ENCODE results near the gene ZNF831.

ZNF831 gene

GRCh38 chr20:59153832-59154231 is 9.8 kb upstream of the ZNF831 start:
- in situ Hi-C loops (cut with MboI; ENCODE audit: low sequenced_read_pairs, unreplicated experiment): no loop called here
- no peak for TF ChIP-seq CTCF (IDR thresholded peaks at IDR 0.05; ENCODE audit: borderline replicate concordance, control extremely low read depth, extremely low read depth, insufficient read depth, missing control alignments)
- DNase-seq (ENCODE audit: low spot score): no peak

GRCh38 chr20:59154317-59155013 is 9.2 kb upstream of the ZNF831 start:
- in situ Hi-C loops (cut with MboI; ENCODE audit: low sequenced_read_pairs, unreplicated experiment): no loop called here
- no peak for DNase-seq (ENCODE audit: low spot score)
- no peak for TF ChIP-seq CTCF (IDR thresholded peaks at IDR 0.05; ENCODE audit: borderline replicate concordance, control extremely low read depth, extremely low read depth, insufficient read depth, missing control alignments)

GRCh38 chr20:59157064-59157463 is 6.6 kb upstream of the ZNF831 start:
- no peak for TF ChIP-seq CTCF (IDR thresholded peaks at IDR 0.05; ENCODE audit: borderline replicate concordance, control extremely low read depth, extremely low read depth, insufficient read depth, missing control alignments)
- in situ Hi-C loops (cut with MboI; ENCODE audit: low sequenced_read_pairs, unreplicated experiment): no loop called here
- DNase-seq (ENCODE audit: low spot score): no peak

GRCh38 chr20:59157531-59157930 is 6.1 kb upstream of the ZNF831 start:
- TF ChIP-seq CTCF (IDR thresholded peaks at IDR 0.05; ENCODE audit: borderline replicate concordance, control extremely low read depth, extremely low read depth, insufficient read depth, missing control alignments): no peak
- in situ Hi-C loops (cut with MboI; ENCODE audit: low sequenced_read_pairs, unreplicated experiment): no loop called here
- no peak for DNase-seq (ENCODE audit: low spot score)

GRCh38 chr20:59157961-59158541 is 5.6 kb upstream of the ZNF831 start:
- TF ChIP-seq CTCF (IDR thresholded peaks at IDR 0.05; ENCODE audit: borderline replicate concordance, control extremely low read depth, extremely low read depth, insufficient read depth, missing control alignments): no peak

GRCh38 chr20:59158673-59159072 is 4.9 kb upstream of the ZNF831 start:
- in situ Hi-C loops (cut with MboI; ENCODE audit: low sequenced_read_pairs, unreplicated experiment): no loop called here

More at GRCh38 chr20:59157961-59158541, 5.6 kb upstream of the ZNF831 start:
- in situ Hi-C loops (cut with MboI; ENCODE audit: low sequenced_read_pairs, unreplicated experiment): no loop called here
- DNase-seq (ENCODE audit: low spot score): no peak

More at GRCh38 chr20:59158673-59159072, 4.9 kb upstream of the ZNF831 start:
- no peak for DNase-seq (ENCODE audit: low spot score)
- TF ChIP-seq CTCF (IDR thresholded peaks at IDR 0.05; ENCODE audit: borderline replicate concordance, control extremely low read depth, extremely low read depth, insufficient read depth, missing control alignments): no peak
